Fibroblast of upper back skin (primary cell): ENCODE data around the gene PANX1.
"Not testable (repeated sequence)": the region's sequence is repeated elsewhere in the genome, so short reads cannot be mapped to it uniquely, and the experiment has no call there.

Experiments used
- DNase-seq: peaks from one replicate; pipeline ENCODE4 v3.0.0-alpha.2; 2013

PANX1 gene

DNA sequence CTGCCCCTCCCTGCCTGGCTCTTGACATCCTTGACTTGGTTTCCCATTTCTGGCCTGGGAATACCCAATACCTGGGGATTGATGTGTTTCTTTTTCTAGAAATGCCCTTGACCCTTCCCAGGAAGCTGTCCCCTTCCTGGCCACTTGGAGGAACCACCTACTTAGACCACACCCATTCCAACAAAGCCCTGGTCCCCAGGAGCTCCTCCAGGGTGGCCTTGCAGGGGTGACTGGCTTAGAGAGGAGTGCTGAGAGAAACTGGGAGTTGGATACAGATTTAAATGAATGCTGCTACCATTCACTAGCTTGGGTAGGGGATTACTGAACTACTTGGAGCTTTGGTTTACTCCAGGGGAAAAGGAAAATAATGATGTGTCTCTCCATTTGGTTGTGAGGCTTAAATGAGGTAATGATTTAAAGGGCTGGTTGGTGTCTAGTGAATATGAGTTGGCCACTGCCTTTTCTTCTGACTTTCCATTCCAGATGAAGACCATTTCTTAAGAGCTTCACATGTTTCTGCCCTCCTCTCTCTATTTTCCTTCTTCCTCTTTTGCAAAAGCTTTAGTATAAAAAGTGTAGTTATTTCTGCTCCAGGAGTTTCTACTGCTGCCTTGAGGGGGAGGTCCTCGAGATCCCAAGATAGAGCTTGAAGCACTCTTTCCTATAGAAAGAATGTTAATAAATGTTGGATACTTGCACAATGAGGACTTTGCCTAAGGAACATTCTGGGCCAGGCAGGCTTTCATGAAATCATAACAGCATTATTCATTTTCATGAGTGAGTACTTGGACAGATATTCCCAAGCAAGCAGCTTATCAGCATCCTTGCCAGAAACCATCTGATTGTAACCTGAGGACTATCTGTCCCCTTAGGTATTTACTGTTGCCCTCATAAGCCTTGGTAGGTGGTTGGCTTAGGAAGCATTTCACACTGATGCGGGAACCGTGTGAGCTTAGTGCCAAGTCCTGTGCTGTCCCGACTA, 22.4 kb downstream of the PANX1 start:
- DNase-seq, result peak; percentile 66

DNA sequence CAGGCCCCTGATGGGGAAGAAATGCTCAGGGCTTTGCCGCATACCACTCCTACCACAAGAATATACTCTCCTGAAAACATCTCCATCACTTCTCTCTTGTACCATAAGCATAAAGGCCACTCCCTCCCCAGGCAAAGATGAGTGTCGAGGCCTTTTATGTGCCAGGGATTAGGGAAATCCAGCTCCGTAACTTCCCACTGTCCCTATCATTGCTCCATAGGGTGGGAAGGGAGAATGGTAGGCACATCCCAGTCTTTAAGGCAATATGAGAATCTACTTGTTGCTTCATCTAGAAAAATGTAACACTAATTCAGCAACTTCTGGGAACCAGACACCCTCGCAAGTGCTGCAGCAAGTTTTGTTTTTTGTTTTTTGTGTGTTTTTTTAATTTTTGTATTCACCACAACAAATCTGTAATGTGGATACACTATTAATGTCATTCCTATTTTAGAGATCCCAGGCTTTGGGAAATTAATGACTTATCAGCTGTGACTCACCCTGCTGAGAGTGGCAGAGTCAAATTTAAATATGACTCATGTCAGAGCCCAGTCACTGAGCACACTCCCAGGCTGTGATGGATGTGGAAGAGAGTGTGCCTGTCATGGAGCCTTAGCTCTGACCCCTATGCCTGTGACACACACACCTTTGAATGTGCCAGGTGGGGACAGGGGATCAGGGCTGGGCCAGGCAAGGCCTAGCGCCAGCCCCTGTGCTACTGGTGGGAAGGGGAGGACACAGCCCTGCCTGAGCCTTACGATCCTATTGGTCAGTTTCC, 23.4 kb downstream of the PANX1 start:
- peak; percentile 81 for DNase-seq

DNA sequence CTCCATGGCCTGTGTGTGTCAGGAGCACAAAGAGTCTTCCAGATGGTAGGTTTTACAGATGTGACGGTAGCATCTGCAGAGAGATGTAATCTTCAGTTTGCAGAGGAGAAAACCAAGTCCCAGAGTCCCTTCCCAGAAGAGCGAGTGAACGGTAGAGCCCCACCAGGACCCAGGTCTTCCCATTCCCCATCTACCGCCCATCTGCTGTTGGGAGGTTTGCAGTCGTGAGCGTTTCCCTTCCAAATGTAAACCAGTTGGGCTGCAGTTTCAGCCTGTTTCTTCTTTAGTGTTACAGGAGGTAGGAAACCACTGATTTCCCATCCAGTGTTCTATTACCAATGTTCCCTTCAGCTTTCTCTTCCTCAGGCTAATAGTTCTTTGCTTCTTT, 24.0 kb downstream of the PANX1 start:
- peak; percentile 45 for DNase-seq

DNA sequence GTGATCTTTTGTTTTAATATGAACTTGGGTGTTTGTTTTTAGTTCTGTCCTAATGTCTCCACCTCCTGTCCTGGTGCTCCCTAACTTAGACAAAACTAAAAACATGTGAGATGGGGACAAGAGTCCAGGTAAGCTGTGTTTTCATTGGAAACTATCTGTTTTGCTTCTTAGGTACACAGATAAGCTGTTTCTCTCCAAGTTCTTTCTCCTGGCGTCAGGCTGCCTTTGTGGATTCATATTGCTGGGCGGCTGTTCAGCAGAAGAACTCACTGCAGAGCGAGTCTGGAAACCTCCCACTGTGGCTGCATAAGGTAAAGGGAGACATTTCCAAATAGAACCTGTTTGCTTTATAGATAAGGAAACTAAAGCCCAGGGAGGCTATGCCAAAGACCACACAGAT, 24.7 kb downstream of the PANX1 start:
- no peak for DNase-seq

DNA sequence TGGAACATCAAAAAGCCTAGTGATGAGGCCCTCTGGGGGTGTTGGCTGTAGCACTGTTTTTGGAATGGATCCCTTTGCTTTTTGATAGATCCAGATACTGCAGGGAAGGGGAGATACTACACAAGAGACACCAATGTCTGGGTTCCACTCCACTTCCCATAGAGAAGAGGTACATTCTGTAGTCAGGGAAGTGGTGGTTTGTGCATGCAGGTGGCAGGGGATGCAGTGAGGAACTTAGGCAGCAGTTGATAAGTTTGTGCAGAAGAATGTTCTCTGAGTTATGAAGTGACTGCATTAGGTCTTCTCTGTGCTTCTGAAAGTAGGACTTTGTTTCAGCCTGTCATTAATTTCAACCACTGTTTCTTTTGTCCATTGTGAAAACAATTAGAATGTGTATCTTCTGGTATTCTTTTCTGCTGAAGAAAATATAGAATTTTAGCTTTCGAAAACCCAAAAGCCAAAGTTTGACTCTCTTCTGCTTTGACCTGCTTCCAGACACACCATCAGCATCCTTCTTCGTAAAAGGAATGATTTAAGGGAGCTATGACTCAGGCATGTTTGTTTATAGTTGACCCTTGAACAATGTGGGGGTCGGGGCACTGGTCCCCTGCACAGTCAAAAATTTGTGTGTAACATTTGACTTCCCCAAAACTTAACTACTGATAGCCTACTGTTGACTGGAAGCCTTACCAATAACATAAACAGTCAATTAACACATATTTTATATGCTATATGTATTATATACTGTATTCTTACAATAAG, 25.6 kb downstream of the PANX1 start:
- DNase-seq, result no peak

DNA sequence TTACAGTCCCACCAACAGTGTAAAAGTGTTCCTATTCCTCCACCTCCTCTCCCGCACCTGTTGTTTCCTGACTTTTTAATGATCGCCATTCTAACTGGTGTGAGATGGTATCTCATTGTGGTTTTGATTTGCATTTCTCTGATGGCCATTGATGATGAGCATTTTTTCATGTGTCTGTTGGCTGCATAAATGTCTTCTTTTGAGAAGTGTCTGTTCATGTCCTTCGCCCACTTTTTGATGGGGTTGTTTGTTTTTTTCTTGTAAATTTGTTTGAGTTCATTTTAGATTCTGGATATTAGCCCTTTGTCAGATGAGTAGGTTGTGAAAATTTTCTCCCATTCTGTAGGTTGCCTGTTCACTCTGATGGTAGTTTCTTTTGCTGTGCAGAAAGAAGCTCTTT, 28.7 kb downstream of the PANX1 start:
- not testable (repeated sequence) for DNase-seq

DNA sequence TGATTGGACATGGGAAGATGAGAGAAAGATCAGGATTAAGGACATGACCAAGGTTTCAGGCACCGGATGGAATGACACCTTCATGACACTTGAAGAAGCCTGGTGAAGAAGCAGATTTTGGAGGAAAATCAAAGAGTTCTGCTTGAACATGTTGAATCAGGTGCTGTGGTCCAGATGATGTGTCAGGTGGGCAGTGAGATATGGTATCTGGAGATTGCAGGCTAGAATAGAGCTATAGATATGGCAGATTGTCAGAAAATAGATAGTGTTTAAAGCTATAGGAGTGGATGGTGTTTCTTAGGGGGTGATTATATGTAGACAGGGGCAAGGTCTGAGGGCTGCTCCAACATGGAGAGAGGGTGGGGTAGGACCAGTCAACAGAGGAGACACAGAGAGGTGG, 40.2 kb downstream of the PANX1 start:
- no peak for DNase-seq

DNA sequence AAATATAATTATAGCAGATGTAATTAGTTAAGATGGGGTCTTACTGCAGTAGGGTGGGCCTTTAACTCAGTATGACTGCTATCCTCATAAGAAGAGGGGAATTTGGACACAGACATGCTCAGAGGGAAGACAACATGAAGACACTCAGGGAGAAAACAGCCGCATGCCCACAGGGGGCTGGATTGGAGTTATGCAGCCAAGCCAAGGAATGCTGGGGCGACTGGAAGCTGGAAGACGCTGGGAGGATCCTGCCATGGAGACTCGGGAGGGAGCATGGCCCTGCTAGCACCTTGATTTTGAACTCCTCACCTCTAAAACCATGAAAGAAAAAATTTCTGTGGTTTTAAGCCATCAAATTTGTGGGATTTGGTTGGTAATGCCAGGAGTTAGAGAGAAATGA, 40.9 kb downstream of the PANX1 start:
- no peak for DNase-seq

DNA sequence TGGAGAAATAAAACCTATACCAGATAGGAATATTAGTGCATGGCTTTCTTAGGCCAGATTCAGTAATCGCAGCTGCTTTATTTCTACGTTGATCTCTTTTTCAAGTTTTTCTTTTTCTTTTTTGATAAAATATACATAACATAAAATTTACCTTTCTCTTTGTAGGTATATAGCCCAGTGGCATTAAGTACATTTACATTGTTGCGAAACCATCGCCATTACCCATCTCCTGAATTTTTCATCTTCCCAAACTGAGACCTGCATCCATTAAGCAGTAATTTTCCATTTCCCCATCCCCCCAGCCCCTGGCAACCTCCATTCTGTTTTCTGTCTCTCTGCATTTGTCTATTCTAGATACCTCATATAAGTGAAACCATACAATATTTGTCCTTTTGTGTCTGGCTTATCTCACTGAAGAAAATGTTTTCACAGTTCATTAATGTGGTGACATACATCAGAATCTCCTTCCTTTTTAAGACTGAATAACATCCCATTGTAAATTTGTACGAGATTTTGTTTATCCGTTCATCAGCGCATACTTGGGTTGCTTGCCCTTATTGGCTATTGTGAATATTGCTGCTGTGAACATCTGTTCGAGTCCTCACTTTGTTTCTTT, 41.4 kb downstream of the PANX1 start:
- DNase-seq, result no peak

DNA sequence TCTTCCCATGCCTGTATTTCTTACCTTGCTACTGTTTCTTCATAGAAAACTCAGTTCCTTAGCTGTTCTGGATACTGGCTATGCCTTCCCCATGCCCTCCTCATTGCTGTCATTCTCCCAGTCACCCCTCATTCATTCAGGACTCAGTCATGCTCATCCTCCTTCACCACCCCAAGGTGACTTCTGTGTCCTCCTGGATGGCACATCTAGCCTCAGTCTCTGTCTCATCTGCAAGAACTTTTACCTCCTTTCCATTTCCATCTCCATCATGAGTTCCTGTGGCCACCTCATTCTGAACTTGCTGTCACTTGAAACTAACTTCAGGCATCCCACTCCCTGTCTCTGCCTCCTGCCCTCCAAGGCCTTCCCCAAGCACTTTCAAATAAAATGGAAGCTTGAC, 42.3 kb downstream of the PANX1 start:
- no peak for DNase-seq

DNA sequence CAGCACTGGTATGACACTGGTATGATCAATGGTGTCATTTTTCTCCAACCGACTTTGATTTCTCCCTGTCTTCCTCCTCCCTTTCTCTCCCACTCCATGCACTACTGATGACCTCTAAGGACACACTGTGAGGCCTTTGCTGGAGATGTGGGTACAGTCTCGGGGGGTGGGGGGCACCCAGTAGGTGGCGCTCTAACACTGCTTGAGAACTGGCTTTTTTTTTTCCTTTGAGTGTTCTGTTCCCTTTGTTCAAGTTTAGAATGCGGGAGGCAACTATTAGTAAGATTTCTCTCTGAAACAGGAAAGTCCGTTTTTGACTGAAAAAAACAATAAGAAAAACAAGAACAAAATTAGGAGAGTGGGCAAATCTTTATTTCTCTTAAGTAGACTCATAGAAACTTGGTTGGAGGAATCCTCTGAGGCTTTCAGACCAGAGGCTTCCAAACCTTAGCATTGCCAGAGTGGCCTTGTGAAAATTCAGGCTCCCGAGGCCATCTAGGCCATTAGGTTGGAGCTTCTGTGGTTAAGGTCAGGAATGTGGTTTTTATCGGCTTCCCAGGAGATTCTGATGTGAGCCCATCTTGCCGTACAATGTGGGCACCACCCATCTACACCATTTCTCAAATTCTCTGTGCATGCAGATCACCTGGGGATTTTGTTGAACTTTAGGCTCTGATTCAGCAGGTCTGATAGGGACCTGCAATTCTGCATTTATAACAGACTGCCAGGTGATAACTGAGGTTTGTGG, 43.2 kb downstream of the PANX1 start:
- peak; percentile 46 for DNase-seq

DNA sequence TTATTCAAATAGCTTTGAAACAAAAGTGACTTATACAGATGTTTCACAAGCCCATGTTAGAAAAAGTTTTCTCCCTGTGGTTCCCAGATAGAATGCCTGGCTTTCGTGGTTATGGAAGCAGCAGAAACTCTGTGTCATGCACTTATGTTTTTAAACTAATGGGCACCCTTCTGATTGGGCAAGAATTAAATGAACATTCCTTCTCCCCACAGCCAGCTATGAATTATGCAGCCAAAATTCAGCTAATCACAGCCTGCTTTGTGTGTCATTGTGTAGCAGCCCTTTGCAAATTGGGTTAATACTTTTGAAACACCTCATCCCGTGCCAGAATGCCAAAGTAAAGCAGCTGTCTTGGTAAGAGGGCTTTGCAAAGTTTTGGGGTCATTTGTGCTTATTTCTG, 46.9 kb downstream of the PANX1 start:
- DNase-seq, result peak; percentile 93

DNA sequence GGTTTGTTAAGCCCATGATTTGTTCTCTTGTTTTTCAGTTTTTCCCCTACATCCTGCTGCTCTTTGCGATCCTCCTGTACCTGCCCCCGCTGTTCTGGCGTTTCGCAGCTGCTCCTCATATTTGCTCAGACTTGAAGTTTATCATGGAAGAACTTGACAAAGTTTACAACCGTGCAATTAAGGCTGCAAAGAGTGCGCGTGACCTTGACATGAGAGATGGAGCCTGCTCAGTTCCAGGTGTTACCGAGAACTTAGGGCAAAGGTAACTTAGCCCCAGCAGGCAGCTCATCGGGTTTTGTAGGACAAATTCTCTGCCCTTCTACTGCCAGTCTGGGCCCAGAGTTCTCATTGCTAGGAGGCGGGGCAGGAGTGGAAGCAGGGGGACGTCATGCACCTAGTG, 49.7 kb downstream of the PANX1 start:
- DNase-seq, result no peak

DNA sequence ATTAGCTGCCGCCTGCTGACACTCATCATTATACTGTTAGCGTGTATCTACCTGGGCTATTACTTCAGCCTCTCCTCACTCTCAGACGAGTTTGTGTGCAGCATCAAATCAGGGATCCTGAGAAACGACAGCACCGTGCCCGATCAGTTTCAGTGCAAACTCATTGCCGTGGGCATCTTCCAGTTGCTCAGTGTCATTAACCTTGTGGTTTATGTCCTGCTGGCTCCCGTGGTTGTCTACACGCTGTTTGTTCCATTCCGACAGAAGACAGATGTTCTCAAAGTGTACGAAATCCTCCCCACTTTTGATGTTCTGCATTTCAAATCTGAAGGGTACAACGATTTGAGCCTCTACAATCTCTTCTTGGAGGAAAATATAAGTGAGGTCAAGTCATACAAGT, 51.1 kb downstream of the PANX1 start:
- DNase-seq, result no peak

DNA sequence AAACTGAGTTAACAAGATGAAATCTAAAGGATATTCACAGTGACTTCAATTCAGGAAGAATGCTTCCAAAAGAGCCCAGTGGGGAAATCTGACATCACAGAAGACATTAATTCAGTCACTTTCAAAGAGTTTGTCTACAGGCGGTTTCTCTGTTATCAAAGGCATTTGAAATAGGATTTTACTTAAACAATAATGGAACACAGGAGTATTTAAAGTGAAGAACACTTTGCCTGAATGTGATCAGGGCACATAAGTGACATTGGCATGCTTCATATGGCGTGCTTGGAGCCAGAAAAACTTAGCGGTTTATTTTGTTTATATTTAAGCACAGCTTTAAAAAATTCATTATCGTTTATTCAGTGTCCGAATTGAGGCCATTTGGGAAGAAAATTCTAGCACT, 52.9 kb downstream of the PANX1 start:
- DNase-seq, result no peak

DNA sequence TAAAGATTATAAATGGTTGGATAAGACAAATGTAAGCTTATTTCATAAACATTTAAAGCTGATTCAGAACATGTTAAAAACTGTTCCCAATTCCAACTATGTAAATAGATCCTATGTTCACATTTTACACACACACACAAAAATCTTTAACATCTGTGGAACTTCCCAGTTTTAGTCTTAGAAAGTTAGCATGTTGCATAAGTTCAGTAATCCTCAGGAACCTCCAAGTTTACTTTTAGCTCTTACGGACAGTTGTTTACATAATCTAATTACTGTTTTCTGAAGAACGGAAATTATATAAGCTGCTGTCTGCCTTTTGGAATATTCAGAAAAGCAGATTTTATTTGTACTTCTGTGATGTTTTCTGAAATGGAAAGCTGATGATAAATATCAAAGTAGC, 53.3 kb downstream of the PANX1 start:
- no peak for DNase-seq

DNA sequence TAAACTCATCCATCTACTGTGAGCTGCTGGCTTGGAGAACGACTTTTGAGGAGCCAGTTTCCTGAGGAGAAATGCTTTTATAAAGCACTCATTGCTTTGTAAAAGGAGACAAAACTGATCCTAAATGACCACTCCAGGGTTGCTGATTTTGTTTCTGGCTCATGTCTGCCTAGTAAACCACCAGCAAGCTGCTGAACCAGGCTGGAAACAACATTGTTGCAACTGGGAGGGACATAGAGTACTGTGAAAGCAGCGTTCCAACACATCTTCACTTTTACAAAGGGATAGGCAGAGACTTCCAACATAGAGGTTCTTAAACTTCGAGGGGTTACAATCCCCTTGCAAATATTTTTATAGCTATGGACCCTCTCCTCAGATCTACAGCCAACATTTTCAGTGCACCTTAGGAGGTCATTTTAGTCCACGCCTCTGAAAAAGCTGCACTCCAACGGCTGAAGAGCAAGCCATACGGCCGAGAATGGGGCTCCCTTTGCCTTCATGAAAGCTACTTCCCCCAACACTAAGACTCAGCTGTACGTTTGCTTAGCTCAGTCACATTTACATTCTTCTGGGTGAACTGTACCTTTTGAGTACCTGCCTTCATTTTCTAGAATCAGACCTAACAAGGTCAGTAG, 54.7 kb downstream of the PANX1 start:
- DNase-seq, result no peak

DNA sequence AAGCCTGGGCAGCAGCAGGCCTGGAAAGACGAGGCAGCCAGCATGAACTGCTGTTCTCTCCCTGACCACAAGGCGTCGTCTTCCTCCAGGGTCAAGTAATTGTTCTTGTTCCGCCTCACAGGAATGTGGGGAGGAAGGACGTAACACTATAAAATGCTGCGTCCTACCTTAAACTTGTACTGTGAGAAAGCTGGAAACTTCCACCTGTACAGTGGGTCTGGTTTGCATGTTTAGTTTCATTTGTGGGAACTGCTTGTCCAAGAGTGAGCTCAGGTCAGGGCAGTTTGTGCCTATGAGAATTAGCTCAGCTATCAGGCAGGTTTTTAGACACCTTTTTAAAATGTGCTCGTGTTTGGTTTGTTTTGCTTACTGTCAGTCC, 55.2 kb downstream of the PANX1 start:
- peak; percentile 58 for DNase-seq

DNA sequence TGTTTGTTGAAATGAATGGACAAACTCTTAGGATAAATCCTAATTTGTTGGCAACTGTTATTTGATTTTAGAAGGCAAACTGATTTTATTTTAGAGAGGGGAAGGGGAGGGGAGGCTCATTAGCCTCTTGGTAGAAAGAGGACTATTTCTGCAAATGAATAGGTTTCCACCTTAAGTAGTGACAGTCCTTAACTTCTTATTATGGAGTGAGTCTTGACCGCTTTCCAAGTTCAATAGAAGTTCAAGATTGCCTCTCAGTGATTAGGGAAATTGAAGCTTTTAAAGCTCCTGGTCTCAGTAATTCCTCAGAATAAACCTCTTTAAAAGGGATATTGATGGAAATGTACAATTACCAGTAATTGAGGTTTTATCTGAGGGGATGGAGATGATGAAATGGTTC, 55.7 kb downstream of the PANX1 start:
- no peak for DNase-seq

DNA sequence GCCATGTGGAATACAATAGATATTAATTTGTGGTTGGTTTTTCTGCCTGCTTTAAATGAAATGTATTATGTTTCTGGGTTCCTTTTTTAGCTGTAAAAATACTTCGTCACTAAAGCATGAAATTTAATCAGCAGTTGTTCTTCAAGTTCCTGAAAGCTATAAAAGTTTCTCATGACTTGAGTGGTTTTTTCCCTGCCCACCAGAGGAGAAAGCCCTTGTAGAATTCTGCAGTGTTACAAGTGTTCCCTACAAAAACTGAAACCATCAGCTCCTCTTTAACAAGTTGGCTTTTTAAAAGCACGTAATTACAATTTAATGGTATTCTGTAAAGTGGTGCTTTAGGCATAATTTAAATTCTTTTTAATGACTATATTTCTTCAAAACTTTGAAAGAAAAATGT, 56.2 kb downstream of the PANX1 start:
- DNase-seq, result no peak

DNA sequence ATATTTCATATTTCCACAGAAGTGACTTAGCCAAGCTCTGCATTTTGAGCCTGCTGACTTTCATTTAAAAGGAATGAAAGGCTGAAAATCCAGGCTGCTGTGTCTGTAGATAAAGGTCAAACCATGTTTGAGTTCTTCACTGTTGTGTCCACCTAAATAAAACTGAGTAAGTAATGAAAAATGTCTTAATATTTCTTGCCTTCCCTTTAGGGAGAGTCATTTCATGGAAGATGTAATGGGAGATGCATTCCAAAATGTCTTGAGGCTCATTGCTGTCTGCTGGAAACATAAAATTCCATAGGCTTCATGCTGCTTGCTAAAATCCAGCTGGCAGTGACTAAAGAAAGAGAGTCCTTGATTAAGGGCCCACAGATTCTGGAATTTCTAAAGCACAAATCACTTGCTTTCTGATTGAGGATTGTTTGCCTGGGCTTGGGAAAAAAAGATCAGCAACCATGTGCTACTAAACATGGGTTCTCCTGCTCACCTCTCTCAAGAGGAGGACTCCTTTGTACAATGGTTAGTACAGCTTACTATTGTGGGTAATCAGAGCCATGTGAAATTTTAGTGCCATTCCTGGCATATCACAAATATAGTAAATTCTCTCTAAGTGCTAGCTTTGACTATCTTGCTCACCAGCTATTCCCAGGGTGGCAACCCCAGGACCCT, 56.9 kb downstream of the PANX1 start:
- peak; percentile 96 for DNase-seq
